CD4-positive, alpha-beta T cell treated with Interleukin-17A for 1 hour (primary cell): ENCODE data around the gene TAF1A.
A peak's percentile ranks its signal among the peaks of the same experiment; 100 is the strongest.
"Not testable (repeated sequence)": the region's sequence is repeated elsewhere in the genome, so short reads cannot be mapped to it uniquely, and the experiment has no call there.

Experiments
- DNase-seq: peaks from one replicate; pipeline ENCODE4 v3.0.0-alpha.2; 2020

TAF1A gene

GRCh38 chr1:222589462-222590302, at the start of gene TAF1A:
Gene TAF1A, minus strand, starts transcription at chr1:222589933.
- peak; percentile 89 for DNase-seq

- peak; percentile 91 for DNase-seq
Measured at GRCh38 chr1:222634180-222635013, 44.7 kb upstream of the TAF1A start.

GRCh38 chr1:222632749-222633148, 43.0 kb upstream of the TAF1A start:
- DNase-seq = no peak

DNA sequence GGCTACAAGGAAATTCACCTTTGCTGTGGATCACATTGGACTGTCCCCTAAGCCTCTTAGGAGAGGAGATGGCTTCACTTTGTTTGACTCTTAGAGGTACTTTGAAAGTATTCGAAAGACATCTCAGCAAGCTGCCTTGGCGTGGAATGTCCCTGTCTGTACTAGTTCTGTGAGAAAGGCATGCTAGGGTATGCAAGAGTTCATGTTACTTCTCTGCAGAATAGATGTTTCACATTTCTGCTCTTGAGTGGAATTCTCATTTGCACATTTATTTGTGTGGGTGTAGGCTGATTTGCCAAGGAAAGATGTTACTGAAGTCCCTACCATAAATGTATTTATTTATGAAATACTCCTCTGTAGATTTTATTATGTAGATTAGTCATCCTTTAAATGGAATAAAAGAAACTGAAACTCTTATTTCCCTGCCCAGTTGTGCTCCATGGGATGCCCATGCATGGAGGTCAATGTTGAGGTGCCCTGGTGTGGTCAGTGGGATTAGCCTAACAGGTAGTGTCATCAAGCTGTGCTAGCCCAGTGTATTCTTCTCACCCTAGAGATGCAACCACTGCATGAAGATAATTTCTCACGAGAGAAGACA, 42.0 kb upstream of the TAF1A start:
- DNase-seq = no peak

DNA sequence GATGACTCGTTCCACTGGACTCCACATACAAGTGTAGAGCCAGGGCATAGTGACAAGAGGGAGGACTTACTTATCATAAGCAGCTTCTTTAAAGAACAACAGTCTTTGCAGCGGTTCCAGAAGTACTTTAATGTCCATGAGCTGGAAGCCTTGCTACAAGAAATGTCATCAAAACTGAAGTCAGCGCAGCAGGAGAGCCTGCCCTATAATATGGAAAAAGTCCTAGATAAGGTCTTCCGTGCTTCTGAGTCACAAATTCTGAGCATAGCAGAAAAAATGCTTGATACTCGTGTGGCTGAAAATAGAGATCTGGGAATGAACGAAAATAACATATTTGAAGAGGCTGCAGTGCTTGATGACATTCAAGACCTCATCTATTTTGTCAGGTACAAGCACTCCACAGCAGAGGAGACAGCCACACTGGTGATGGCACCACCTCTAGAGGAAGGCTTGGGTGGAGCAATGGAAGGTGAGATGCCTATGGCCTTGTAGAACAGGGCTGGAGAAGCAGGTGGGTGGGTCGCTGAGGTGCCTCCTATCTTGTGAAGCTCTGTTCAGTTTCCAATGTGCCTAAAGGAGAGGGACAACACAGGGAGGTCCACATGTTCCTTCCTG, 40.3 kb upstream of the TAF1A start:
- DNase-seq = no peak

DNA sequence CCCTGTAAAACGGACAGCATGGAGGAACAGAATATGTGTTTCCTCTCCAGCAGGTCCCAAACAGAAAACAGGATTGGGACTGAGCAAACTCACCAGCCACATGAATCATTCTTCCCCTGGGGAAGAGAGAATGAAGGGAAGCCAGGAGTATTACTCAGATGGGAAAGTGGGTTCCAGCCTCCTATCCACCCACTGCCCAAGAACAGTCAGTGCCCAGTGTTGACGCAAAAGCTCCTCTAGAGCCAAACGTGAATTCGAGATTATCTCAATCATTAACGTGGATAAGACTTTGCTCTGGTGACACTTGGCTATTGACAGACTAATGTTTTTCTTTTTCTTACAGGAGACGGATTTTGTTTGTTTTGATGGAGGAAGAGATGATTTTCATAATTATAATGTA, 37.5 kb upstream of the TAF1A start:
- DNase-seq = no peak

DNA sequence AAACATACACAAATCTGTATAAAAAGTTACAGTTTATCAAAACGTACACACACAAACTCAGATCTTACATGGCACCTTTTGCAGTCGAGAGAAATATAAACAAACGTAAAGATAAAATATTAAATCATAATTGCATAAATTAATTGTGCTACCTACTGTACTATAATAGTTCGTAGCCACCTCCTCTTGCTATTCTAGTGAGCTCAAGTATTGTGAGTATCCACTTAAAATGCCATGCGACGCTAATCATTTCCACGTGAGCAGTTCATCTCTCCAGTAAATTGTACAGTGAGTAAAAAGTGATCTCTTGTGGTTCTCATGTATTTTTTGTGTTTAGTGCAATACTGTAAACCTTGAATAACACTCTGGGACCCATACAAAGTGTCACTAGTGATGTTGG, 34.5 kb upstream of the TAF1A start:
- no peak for DNase-seq

GRCh38 chr1:222623458-222623857, 33.7 kb upstream of the TAF1A start:
- DNase-seq = no peak

DNA sequence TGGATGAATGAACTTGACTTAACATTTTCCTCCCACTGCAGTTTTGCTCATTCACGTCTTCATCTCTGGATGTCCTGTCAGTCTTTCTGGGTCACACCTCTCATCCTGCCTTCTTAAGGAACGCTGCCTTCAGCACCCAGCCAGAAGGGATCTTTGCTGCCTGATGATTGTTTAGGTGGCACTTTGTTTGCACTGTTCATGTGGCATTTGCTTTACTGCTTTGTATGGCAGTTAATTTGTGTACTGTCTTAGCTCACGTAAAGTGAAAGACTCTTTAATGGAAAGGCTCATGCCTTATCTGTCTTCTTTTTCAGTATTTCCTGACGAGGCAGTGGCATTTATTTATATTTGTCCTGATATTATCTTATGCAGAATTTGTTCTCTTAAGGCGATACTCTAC, 33.0 kb upstream of the TAF1A start:
- no peak for DNase-seq

DNA sequence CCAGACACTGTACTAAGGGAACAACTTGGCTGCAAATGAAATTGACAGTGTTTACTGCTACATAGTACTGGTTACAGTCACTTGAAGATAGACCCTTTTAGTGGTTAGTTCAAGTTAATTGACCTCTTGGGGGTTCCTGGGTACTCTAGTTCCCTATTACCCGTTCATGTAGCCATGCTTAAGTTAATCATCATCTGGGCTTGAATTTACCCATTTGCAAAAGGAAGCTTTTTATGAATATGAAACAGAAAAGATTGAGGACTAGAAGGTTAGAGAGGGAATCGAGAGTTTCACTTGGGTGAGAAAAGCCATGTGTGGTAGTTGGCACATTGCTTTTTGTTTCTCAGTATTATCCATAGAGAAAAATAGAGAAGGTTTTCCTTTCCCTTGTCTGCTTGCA, 30.8 kb upstream of the TAF1A start:
- DNase-seq = no peak

- DNase-seq = no peak
Measured at GRCh38 chr1:222618880-222619596, 29.3 kb upstream of the TAF1A start.

DNA sequence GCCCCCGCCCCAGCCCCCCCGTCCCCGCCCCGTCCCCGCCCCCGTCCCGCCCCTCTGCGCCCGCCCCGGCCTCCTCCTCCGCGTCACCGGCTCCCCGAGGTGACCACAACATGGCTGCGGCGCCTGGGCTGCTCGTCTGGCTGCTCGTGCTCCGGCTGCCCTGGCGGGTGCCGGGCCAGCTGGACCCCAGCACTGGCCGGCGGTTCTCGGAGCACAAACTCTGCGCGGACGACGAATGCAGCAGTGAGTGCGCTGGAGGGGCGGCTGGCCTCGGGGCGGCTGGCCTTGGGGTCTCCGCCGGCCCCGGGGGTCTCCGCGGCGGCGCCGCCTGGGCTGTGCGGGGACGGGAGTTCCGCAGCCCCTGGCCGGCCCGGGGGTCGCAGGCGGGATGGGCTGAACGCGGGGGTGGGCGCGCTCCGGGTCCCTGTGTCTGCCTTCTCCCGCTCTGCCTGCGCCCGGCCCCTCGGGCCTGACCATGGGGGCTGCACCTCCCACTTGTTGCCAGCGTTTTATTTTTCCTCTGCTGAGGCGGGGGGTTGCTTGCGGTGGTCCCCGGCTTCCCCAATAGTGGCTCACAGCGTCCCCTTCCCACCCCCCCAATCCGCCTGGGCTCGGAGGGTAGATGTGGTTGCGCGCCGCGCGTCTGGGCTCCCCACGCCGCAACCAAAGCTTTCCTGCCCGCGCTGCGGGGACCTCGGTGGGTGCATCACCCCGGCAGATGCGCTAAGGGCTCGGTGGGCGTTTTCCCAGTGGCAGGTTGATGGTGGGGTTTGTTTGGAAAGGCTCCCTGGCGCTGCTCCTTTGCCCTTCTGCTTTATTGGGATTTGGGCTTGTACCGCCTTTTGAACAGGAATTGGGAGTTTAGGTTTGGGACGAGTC, 28.5 kb upstream of the TAF1A start, which contains the start of gene MIA3:
Gene MIA3, plus strand, starts transcription at position 97 of the 879 bp plus-strand sequence. Its CDS starts 14 bp downstream, at position 111.
- DNase-seq = peak; percentile 52

- DNase-seq = peak; percentile 97
Measured at GRCh38 chr1:222617367-222617951, 27.7 kb upstream of the TAF1A start.

DNA sequence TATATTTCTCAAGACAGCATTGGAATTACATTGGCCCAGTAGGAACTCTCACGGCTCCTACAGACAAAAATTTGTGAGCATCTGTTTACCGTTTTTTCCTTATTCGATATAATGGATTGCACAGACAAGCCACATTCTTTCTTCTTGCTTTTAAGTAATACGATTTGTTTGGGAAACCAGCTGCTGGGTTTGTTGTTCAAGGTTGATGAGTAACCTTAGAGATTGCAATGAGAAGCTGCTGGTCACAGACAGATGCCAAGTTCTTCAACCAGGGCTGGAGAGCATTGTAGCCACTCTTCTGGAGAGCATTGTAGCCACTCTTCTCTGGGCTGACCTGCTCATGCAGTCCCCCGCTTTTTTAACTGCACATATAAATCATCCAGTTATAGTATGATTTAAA, 26.8 kb upstream of the TAF1A start:
- DNase-seq = no peak

GRCh38 chr1:222613627-222614026, 23.9 kb upstream of the TAF1A start:
- DNase-seq = no peak

- no peak for DNase-seq
Measured at GRCh38 chr1:222610728-222611127, 21.0 kb upstream of the TAF1A start.

DNA sequence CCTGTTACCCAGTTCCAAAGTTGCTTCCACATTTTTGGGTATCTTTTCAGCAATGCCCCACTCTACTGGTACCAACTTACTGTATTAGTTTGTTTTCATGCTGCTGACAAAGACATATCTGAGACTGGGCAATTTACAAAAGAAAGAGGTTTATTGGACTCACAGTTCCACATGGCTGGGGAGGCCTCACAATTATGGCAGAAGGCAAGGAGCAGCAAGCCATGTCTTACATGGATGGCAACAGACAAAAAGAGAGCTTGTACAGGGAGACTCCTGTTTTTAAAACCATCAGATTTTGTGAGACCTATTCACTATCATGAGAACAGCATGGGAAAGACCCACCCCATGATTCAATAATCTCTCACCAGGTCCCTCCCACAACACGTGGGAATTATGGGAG, 19.4 kb upstream of the TAF1A start:
- DNase-seq = not testable (repeated sequence)

DNA sequence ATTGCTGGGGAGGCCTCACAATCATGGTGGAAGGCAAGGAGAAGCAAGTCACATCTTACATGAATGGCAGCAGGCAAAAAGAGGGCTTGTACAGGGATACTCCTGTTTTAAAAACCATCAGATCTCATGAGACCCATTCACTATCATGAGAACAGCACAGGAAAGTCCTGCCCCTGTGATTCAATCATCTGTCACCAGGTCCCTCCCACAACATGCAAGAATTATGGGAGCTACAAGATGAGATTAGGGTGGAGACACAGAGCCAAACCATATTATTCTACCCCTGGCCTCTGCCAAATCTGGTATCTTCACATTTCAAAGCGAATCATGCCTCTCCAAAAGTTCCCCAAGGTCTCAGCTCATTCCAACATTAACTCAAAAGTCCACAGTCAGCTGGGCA, 17.0 kb upstream of the TAF1A start:
- DNase-seq = no peak

GRCh38 chr1:222601257-222601656, 11.5 kb upstream of the TAF1A start:
- DNase-seq = no peak

DNA sequence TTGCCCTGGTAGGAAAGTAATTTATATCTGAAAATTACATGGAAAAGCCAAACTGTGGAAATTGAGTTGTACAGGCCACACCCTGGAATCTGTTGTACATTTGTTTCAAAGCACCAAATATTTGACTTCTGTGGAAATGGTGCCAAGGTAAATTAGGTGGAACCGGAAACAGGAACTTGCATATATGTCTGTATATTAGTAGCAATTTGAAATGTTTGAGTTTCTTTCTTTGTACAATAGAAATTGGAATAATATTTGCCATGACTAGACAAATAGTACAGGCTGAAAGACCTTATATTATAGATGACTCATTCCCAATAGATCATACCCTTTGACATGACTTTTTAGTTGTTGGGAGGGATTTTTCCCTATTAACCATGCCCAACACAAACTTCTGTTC, 10.5 kb upstream of the TAF1A start:
- no peak for DNase-seq

GRCh38 chr1:222596696-222597095, 7.0 kb upstream of the TAF1A start:
- no peak for DNase-seq
